GM18505 (cell line): ENCODE measurements around the gene TUBG2.
A peak's percentile ranks its signal among the peaks of the same experiment; 100 is the strongest.

Experiments
- ATAC-seq: cut with Tn5 transposase; IDR thresholded peaks from one replicate; pipeline ENCODE4 v1.9.1; 2021; ENCODE audit not compliant: unreplicated experiment
- POLR2A ChIP-seq: IDR thresholded peaks from 4 replicates; pipeline ENCODE4 v1.6.1; 2011; ENCODE audit warnings: borderline replicate concordance; ENCODE audit not compliant: insufficient read depth, insufficient read length; ENCODE audit errors: extremely low read depth

TUBG2 gene

DNA sequence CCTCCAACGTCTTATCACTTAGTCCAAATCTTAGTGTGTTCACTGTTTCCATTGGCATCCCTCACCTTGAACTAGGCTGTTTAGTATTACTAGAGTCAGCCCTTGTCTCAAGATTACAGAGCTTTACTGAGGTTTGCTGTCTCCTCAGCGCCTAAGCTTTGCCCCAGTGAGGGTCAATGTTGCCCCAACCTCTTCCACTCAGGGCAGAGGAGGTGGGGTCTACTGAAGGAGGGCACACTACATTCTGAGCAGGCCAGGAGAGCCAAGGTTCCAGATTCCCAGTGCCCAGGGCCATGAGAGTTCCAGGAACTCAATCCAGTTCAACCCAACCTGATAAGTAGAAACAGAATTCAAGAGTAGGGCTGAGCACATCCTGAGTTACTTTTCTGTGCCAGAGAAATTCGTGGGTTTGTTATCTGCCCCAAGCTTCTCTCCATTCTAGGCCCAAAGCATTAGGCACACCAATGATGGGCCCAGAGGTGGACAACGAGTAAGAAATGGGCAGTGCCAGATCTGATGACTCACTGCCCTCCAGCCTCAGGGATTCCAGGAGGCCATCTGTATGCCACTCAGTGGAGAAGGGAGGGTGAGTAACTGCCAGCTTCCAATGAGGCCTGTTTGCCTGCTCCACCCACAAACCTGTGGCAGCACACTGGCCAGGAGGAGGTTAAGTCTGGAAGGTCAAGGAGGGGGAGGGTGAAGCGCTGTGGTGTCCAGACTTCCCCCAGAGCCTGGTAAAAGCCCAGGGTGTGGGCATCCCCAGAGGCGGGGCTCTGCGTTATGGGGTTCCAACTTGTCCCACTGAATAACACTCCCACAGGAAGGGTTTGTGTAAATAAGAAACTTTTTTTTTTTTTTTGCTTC lies 8.2 kb downstream of the TUBG2 start:
- no peak for ATAC-seq
- no peak for TF ChIP-seq POLR2A

DNA sequence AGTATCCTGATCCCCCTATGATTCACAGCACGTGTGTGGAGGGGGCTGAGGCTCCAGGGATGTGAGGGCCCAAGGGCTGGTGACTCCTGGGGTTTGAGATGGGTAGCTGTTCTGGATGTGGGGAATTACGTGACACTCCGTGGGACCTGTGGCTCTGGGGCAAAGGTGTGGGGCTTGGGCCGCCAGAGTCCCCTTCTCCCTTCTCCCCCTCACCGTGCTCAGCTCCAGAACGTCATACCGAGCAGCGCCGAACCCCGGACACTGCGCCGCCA lies 10.6 kb downstream of the TUBG2 start:
- no peak for ATAC-seq
- TF ChIP-seq POLR2A: no peak

DNA sequence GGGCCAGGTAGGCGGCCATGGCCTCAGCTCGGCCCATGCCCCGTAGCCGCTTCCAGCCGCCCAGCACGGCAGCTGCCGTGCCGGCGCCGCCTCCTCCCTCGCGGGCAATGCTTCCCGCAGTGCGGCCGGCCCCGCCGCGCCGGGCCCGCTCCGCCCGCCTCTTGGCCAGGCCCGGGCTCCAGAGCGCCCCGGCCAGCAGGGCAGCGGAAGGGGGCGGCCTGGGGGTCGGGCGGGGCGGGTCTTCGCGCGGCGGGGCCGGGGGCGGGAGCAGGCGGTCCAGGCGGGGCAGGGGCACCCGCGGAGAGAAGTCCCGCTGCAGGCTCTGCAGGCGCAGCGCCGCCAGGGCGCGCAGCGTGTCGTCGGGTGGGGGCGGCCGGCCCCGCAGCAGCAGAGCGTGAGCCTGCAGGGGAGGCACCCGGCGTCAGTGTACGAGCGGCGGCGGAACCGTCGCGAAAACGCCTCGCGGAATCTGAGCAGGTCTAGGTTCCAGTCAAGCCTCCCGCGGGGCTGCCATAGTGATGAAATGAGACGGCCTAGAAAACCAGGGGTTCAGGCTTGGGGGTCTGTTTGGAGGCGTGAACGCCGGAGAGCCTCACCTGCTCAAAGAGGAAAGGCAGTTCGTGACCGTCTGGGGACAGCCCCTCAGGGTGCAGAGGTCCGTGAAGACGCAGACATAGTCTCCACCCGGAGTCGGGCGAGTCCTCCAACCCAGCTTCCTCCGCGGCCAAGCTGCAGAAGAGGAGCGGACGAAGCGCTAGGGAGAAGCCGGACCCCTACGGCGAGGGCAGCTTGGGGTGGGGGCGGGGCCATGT lies 11.1 kb downstream of the TUBG2 start:
- peak; percentile 16 for TF ChIP-seq POLR2A
- no peak for ATAC-seq

DNA sequence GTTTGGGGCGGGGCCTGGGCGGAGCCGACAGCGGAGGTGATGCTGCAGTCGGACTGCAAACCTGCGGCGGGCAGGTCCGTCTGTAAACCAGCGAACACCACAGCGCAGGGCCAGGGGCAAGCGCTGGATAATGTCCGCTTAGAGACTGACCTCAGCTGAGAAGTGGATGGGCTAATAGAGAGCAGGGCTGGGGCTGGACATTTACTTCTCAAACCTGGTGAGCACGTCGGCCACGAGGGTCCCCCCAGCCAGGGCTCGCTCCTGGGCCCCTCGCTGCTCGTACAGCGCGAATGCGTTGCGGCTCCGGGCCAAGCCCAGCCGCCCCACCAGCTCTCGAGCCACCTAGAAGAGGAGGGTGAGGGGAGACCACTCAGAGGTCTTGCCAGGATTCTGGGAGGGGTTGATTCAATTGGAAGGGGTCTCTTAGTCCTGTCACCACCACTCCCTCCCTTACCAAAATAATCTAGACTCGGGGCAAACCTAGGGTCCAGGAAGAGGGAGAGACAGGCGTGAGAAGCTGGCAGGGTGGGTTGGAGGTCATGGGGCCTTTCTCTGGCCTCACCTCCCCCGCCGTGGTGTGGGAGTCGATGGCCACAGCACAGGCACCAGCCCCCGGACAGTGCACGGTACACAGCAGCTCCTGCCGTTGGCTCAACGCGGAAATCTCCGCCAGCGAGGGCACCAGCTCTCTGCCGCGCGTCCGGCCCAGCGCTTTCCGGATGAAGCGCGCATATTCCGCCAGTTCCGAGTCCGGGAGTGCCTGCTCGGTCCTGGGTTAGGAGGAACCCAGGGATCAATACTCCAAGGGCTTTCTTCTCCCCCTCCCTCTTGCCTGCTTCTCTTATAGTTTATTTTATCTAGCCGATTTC lies 11.9 kb downstream of the TUBG2 start:
- no peak for ATAC-seq
- no peak for TF ChIP-seq POLR2A

DNA sequence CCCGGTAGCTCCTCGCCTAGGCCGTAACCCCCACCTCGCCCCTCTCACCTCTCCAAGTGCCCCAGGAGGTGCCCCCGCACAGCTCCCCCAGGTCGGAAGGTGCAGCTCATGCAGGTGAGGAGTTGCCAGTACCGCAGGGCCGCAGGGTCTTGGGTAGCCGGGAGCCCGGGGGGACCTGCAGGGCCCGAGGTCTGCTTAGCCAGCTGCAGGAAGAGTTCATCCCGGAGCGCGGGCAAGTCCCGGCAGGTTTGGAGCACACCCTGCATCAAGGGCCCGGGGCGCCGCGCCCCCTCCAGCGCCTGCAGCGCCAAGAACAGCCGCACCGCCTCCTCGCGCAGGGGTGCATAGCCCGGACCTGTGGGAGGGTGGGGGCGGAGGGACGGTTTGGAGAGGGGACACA lies 13.0 kb downstream of the TUBG2 start:
- ATAC-seq: no peak
- TF ChIP-seq POLR2A: no peak

DNA sequence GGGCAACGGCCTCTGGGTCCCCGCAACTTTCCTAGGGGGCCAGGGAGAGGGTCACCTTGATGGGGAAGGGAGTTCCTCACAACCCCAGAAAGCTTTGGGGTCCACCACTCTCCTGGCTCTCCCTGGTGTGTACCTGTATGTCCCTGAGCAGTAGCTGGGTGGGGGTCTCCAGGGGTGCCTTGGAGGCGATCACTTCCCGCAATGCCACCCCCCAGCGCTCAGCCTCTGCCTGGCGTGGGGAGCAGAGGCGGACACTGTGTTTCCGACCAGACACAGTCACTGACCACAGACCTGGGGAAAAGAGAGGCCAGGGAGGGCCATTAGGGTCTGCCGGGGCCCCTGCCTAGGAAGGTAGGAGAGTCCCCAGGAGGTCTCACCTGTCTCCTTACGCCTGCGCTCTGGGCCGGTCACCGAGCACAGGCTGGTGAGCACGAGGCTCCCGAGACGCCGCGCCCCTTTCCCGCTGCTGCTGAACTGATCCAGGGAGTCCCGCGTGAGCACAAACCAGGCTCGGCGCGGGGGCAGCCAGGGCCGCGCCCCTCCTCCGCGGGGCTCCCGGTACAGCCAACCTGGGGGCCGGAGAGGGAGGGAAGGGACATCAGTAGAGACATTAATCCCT lies 14.3 kb downstream of the TUBG2 start:
- ATAC-seq: no peak
- TF ChIP-seq POLR2A: no peak

DNA sequence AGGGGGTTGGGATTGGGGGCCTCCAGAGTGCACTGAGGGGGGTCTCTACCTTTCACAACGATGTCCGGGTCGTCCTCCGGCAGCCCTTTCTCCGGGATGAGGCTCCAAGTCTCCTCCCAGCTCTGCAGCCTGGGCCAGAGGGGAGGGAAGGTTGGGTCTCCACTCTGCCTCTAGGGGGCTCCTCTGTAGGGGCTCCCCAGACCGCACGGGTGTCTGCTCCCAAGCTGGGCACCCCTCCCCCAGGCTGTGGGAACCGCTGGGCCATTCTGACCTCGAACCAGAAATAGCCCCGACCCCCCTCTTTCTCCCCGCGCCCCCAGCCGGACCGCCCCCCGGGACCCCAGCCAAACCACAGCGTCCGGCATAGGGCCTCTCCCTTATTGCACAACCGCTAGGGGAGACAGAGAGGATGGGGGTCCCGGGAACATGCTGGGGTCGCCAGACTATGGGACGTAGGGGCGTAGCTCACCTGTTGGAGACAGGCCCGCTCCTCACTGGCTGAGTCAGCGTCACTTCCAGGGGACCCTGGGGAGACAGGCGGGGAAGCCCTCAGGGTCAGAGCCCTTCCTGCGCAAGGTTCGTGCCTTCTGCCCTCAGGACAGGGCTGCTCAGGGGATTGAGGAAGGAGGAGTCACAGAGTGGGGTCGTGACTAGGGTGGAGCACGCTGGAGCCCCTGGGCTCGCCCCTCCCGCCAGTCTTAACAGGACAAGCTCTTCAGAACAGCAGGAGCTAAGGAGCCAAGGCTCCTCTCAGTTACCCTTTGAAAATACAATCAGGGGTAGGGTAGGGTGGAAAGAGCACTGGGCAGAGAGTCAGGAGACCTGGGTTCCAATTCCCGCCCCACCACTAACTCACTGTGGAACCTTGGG lies 15.0 kb downstream of the TUBG2 start:
- no peak for ATAC-seq
- TF ChIP-seq POLR2A: no peak

DNA sequence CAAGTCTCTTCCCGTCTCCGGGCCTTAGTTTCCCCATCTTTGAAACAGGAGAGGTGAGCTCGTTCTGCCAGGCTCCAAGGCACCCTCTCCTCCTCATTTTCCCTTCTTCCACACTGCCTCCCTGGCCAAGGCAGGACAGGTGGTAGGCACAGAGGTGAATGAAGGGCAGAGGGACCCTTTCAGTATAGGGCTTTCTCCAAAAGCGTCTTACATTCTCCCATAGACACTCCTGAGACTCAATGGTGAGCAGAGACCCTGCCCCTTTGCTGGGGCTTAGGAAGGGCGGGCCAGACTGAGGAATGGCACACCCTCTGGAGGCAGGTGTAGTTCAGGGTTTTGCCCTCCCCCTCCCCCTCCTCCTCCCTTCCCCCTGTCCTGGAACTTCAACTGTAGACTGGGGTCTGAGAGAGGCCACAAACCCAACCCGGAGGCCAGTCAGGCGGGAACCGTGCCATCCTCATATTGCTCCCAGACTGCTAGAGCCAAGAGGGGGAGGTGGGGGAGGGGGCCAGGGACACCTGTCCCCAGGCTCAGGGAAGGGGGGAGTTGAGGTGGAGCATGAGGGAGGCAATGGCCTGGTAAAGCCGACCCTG lies 15.8 kb downstream of the TUBG2 start:
- TF ChIP-seq POLR2A: no peak
- ATAC-seq: no peak

DNA sequence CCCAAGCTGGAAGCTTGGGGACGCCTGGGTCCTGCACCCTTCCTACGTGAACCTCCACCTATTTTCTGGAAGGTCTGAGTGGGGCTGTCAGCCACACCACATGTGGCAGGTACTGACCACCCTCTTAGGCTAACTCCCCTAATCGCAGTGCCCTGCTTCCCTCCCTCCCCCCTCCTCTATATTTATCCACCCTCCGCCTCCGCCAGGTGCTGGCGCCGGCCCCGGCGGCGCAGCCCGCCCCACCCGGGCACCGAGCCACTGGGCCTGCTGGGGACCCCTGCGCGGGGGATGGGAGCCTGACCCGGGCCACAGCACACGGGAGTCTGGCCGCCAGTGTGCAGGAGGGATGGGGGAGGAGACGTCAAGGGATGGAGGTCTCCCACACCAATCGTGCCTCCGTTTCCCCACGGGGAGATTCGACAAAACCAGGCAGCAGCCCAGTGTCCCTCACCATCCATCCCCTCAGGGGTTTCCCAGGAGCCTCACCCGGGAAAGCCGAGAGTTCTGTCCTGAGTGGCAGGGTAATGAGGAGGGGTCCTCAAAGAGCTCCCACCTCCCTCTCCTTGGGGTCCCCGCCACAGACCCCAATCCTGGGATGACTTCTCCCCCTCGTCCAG lies 16.4 kb downstream of the TUBG2 start:
- no peak for ATAC-seq
- no peak for TF ChIP-seq POLR2A

DNA sequence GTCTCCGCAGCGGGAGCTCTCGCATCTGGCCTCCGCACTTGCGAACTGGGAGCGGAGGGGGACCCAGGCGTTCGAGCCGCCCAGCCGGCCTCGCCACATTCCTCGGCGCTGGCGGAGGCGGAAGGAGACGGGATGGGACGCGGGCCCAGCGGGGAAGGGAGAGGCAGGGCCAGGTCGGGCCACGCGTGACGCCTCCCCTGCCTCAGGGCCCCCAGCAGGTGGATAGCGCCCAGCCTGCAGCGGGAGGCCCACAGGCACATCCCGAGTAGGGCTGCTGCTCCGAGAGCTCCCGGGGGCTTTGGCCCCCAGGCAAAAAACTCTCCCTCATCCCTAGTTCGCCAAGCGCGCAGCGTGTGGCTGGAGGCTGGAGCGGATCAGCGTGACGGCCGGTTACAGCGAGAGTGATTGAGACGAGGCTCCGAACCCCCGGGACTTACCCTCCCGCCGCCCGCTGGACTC lies 16.9 kb downstream of the TUBG2 start:
- TF ChIP-seq POLR2A: no peak
- ATAC-seq: no peak

DNA sequence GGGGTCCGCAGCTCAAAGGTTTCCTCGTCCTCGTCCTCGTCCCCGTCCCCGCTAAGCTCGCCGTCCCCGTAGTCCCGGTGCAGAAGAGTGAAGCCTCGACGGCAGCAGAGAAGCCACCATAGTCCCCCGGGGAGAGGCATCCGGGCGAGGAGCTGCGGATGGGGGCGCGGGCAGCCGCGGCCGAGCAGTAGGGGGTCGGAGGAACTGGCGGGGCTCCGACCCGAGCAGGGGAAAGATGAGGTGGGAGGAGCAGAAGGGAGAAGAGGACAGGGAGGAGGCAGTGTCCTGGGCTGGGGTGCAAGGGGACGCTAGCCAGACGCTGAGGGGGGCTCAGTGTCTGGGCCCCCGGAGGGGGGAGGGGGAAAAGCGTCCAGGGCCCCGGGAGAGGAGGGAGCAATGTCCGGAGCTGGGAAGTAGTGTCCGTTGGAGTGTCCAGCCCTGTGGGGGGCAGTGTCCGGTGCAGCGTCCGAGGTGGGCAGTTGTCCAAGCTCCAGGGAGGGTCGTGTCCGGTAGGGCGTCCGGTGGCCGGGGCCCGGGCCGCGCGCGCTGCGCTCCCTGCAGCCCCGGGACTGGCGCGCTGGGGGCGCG lies 17.4 kb downstream of the TUBG2 start, which contains the start of gene PLEKHH3:
Gene PLEKHH3 (minus strand): TSS at position 571 of the 588 bp plus-strand sequence. CDS start 431 bp downstream, at position 140.
- ATAC-seq: no peak
- peak; percentile 51 for TF ChIP-seq POLR2A
